ENCODE measurements around the gene CHI3L2.

CHI3L2 gene

DNA sequence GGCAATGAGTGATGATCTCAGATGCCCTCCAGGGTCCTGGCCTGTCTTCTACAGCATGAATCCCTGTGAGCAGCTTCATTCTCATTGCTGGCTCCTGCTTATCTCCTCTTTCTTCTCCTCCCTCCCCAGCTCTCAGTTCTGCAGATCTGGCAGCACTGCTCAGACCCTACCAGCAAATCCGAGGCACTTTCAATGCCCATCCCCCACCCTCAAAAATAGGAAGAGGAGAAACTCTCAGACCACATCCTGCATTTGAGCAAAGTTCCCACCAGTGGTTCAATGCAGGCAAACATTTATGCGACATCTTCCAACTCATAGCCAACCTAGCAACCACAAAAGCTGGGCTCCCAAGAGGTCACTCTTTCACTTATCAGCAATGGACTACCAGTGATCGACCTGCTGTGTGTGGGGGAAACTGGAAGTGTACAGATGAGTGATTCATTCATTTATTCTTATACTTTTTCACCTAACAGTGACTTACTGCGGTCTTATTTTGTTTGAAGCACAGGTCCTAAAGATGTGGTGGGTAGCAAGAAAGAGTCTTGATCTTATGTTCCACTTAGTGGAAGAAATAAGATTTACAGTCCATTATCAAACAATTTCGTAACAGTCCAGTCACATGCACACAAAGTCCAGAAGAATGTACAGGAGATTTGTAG, 5.8 kb upstream of the CHI3L2 start:
- no peak for DNase-seq

DNA sequence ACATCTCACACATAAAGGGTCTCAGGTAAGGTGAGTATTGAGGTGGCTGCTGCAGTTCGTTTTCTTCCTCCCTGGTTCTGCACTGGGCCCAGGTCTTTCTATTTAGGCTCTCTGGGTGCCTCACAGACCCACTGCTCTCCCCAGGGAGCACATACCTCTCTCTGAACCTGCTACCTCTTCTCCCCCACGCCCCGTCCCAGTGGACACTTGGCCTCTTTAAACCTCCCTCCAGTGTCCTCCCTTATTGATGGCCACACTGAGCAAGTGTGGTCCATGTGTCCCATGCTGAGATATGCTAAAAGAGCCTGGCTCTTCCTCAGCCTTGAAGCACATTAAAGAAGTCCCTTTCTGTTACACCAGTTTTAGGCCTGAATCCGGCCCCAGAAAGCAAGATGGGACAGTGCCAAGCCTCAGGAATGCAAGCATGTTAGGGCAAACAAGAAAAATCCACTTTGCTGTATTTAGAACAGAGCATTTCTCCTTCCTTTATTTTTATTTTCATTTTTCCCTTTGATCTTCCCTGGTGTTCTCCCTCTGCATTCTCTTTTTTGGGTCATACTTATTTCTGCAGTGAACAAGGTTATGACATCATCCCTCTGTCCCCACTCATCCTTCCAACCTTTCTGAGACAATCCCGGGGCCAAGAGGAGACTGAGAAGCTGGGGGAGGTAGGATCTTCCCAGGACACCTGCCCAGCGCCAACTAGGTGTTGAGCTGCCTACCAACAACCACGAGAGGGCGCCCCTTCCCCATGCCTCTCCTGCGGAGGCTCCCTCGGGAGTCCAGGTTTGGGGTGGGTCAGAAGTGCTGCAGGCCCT, 5.0 kb upstream of the CHI3L2 start:
- DNase-seq, result no peak

DNA sequence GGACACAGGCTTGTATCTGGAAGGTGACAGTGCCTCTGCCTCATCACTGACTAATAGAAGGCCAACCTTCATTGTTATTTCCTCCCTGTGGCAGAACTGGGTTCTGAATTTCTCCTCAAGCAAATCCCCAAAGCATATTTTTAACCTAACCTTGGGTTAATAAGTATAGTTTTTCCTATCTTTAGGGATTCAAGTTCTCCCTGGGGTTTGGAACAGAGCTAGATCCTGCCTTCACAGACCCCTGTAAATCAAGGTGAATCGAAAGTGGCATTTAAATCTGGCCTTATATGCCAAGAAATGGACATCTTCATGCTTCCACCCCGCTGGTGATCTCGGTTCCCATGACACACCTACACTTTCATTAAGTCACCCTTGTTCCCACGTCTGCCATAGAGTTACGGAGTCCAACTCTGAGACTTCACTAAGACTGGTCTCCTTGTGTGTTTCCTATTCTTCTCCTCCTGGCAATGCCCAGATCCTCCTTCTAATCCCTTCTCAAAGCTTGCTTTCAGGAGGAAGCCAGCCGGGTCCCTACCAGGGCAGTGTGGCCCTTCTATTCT, 4.3 kb upstream of the CHI3L2 start:
- peak; percentile 46 for DNase-seq

GRCh38 chr1:111225091-111225490, 2.4 kb upstream of the CHI3L2 start:
- DNase-seq, result no peak

DNA sequence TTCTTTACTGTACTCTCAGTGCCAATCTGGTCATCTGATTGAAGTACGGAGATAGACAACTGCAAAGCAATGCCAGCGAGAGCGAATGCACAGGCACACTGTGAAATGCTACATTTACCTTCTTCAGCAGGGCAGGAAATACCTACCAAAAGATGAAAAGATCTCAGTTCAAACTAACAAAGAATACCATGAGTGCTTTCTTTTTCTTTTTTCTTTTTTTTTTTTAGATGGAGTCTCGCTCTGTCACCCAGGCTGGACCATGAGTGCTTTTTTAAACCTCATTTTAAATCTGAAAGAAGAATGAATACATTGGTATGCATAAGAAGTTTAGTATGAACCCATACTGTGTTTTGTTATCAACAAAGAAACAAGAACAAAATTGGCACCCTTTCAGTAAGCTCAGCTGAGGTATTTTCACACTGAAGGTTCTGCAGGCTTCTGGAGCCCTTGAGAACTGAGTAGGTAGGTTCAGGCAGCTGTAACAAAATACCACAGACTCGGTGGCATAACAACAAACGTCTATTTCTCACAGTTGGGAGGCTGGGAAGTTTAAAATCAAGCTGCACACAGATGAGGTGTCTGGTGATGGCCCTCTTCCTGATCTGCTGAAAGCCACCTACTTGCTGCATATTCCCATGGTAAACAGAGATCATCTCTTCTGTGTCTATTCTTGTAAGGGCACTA, 1.7 kb upstream of the CHI3L2 start:
- no peak for DNase-seq

DNA sequence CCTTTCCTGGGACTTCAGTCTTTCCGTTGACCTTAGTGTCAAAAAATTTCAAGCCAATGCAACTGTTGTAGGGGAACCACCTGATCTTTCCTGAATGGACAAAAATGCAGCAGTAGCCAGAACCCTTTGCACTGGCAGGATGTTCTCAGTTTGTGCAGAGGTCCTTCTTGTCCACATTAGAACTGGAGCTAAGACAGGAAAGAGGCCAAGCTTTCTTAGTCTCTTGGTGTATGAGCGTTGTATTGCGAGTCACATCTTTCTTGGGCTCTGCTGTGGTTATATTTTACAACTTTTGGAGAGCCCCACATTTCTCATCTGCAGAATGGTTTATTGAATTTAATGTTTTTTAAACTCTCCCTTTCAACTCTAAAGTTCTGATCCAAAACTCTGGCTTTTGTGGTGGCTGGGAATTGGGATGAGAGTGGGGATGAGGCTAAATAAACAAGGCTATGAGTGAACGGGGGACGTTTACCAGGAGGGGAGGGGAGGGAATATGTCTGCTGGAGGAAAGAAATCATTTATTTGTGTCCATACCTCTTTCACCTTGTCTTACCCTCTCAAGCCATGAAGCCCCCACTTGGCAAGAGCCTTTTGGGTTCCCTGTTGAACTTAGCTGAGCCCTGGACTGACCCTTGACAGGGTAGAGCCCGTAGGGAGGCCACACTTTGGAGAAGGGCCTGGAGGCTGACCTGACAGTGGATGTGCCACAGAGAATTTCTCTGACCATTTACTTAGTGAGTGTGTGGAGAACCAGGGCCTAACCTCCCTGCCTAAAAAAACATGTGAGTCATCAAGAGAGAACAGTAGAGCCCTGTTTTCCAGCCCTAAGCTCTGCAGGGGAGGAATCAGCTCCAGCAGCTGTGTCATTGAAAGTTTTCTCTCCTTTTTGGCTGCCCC, 586 bp downstream of the CHI3L2 start:
- DNase-seq, result no peak

DNA sequence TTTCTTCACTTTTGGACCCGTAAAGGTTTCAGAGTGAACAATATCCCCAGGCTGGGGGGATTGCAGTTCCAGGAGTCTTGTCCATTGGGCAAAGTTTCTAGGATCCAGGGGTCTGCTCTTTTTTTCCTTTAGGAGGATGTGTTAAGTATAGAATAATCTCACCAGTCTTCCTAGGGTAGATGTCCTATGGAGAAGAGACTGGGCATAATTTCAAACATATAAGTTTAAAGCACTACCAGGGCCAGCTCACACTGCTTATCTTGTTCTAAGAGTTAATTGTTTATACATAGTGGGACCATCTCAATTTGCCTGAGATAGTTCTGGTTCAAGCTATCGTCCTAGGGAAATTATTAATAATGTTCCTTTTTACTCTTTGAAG, 1.2 kb downstream of the CHI3L2 start:
- DNase-seq, result no peak

DNA sequence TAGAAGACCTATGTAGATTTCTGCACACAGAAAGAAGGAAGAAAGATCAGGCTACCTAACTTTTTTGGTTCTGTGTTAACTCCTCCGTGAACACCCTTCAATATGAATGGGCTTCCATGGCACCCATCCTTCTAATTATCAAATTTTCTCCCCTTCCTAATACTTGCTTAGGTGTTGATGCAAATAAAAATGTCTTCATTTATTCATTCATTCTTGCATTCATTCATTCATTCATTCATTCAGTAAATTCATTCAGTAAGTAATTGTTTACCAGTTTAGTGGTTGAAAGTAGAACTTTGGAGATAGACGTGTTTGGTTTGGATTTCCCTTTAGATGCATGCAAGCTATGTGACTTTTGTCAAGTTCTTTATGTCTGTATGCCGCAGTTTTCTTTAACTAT, 4.6 kb downstream of the CHI3L2 start:
- DNase-seq, result no peak

- DNase-seq, result no peak
These were observed 6.7 kb downstream of the CHI3L2 start for GRCh38 chr1:111234258-111234657.

DNA sequence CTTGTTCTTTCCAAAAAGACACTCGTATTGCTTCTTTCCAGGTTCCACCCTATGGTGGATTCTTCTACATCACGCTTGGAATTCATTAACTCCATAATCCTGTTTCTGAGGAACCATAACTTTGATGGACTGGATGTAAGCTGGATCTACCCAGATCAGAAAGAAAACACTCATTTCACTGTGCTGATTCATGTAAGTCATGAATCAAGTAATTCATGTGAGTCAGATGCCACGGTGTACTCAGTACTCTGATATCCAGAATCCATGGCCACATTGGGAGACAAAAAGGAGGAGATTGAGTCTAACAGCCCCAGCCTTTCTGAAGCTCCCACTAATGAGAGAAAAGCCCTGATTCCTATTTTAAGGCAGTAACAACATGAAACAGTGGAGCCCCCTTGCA, 7.4 kb downstream of the CHI3L2 start:
- no peak for DNase-seq

DNA sequence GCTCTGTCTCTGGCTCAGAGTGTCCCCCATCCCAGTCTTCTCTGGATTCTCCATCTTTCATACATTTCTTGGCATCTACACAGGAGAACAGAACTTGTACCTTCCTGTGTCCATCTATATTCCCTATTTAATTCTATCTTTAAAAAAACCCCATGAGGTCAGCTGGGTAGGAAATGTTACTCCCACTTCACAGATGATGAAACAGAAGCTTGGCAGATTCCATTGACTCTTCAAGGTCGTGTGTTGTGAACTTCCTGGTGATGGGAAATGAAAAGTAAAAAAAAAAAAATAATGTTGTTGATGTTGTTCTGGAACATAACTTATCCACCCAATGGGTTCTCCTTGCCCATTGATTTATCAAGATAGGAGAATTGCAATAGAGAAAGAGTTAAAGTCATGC, 8.9 kb downstream of the CHI3L2 start:
- DNase-seq, result no peak

DNA sequence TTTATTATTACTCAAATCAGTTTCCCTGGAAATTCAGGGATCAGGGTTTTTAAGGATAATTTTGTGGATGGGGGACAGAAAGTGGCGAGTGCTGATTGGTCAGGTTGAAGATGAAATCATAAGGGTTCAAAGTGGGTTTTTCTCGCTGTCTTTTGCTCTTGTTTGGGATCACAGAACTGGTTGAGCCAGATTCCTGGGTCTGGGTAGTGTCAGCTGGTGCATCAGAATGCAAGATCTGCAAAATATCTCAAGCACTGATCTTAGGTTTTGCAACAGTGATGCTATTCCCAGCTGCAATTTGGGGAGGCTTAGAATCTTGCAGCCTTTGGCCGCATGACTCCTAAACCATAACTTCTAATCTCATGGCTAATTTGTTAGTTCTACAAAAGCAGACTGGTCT, 9.3 kb downstream of the CHI3L2 start:
- DNase-seq, result no peak

GRCh38 chr1:111238056-111238795, 10.7 kb downstream of the CHI3L2 start:
- no peak for DNase-seq

- no peak for DNase-seq
These were observed 14.3 kb downstream of the CHI3L2 start for GRCh38 chr1:111241797-111242196.

- DNase-seq, result no peak
These were observed 15.5 kb downstream of the CHI3L2 start for GRCh38 chr1:111242805-111243523.

- DNase-seq, result no peak
These were observed 19.8 kb downstream of the CHI3L2 start for GRCh38 chr1:111247125-111247838.

DNA sequence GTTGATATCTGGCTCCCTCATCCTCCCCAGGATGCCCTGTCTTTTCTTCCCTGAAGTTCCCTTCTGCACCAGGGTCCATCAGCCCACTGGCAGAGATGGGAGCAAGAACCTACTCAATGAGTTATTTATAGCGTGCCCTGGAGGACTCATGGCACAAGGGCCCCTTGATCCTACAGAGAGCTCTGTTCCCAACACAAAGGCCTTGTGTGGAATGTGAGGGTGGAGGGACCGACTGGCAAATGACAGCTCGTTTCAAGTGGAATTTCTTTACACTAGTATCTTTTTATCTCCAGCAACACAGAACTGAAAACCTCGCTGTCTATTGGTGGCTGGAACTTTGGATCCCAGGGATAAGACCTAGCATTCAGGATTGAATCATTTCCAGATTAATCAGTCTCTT, 22.4 kb downstream of the CHI3L2 start:
- no peak for DNase-seq

DNA sequence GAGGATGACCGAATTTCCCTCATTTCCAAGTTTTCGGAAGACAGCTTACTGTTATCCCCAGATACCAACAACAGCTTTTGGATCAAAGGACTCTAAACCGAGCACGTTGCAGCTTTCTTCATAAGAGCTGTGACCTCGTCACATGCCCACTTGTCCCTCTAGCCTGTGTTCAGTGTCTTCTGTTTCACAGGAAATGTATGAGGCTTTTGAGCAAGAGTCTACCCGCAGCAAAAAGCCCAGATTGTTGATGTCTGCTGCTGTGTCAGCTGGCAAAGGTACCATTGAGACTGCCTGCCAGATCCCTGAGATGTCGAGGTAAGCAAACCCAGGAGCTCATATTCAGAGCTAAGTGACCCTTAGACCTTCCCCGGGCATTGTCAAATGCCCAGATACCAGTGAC, 24.1 kb downstream of the CHI3L2 start:
- DNase-seq, result no peak

DNA sequence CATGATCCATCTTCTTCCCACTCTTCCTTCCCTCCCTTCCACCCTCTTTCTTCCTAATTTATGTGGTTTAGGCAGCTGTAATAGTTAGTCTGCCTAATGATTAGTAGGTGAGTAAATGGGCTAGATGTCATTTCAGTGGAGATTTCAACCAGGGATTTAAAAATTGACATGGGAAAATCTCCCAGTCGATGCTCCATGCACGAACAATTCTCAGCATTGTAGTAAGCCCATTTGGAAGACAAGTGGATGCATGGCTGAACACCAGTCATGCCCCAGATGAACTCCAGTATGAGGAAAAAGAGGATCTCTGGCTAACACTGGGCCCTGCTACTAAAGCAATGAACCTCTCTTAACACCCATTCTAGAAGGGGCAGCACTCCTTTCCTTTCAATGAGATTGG, 25.3 kb downstream of the CHI3L2 start:
- no peak for DNase-seq

DNA sequence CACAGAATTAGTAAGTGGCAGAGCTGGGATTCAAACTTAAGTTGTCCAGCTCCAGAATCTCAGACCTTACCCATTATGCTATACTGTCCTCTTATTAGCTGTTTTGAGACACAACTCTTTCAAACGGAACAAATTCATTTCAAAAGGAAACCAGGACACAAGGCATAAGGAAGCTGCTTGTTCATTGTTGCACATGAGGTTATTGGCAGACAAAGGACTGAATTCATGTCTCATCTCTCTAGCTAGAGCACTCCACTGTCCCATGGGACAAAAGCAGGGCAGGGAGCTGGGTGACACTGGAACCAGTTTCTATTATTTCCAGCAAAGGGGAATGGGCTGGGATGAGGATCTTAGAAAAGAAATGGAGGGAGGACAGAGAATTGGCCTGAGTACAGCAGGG, 26.4 kb downstream of the CHI3L2 start:
- DNase-seq, result no peak
